DND-41 (cell line): ENCODE measurements around the gene WDR59.

Experiments used
- ATAC-seq: fragments of 200-7000 bp; cut with Tn5 transposase; 3 replicates; pipeline ENCODE4 v1.9.1; 2021; ENCODE audit warnings: low read depth; ENCODE audit not compliant: insufficient read depth
- DNase-seq: peaks from one replicate; pipeline ENCODE4 v3.0.0-alpha.2; 2020
- H2AFZ ChIP-seq: 2 replicates; pipeline ENCODE4 v1.6.0; 2012; ENCODE audit warnings: low read depth, low read length
- H3K27ac ChIP-seq: 2 replicates; pipeline ENCODE4 v1.5.1; 2012; ENCODE audit warnings: low read length, inconsistent platforms
- H3K27me3 ChIP-seq: fragments of 200-600 bp; sonication (generic); 2 replicates; pipeline ENCODE4 v1.6.0; 2012; ENCODE audit warnings: low read length, mild to moderate bottlenecking, inconsistent platforms; ENCODE audit not compliant: insufficient read depth, poor library complexity
- H3K36me3 ChIP-seq: 2 replicates; pipeline ENCODE4 v1.5.1; 2012; ENCODE audit warnings: low read length, inconsistent platforms; ENCODE audit not compliant: insufficient read depth
- H3K4me1 ChIP-seq: 2 replicates; pipeline ENCODE4 v1.5.1; 2012; ENCODE audit warnings: mild to moderate bottlenecking, low read length; ENCODE audit not compliant: insufficient read depth
- H3K4me2 ChIP-seq: 2 replicates; pipeline ENCODE4 v1.6.0; 2012; ENCODE audit warnings: mild to moderate bottlenecking, moderate library complexity, low read length, inconsistent platforms; ENCODE audit not compliant: insufficient read depth
- H3K4me3 ChIP-seq, 2 experiments: fragments of 200-600 bp in 1 of 2; shearing (Covaris generic) in 1 of 2; 2 replicates each; pipeline ENCODE4 v1.5.1; 2012 to 2016; ENCODE audit warnings: inconsistent platforms in 2 of 2, low read length in 2 of 2, mild to moderate bottlenecking in 2 of 2, low read depth in 1 of 2, moderate library complexity in 1 of 2
- H3K79me2 ChIP-seq: 2 replicates; pipeline ENCODE4 v1.6.0; 2012; ENCODE audit warnings: low read length, inconsistent platforms; ENCODE audit not compliant: insufficient read depth
- H3K9ac ChIP-seq: 2 replicates; pipeline ENCODE4 v1.6.0; 2012; ENCODE audit warnings: low read depth, mild to moderate bottlenecking, inconsistent platforms, low read length, moderate library complexity
- H3K9me3 ChIP-seq: 2 replicates; pipeline ENCODE4 v1.5.1; 2012; ENCODE audit warnings: low read length, moderate library complexity, mild to moderate bottlenecking, inconsistent platforms; ENCODE audit not compliant: insufficient read depth, severe bottlenecking
- H4K20me1 ChIP-seq: 2 replicates; pipeline ENCODE4 v1.6.0; 2012; ENCODE audit warnings: low read length; ENCODE audit not compliant: insufficient read depth
- TF ChIP-seq, protein P1 (sequence below): IDR thresholded peaks from 2 replicates; pipeline ENCODE4 v1.5.1; 2012; ENCODE audit warnings: borderline replicate concordance, low read length, moderate library complexity, mild to moderate bottlenecking; ENCODE audit not compliant: poor library complexity, severe bottlenecking; ENCODE audit errors: extremely low read depth

Gene WDR59

DNA sequence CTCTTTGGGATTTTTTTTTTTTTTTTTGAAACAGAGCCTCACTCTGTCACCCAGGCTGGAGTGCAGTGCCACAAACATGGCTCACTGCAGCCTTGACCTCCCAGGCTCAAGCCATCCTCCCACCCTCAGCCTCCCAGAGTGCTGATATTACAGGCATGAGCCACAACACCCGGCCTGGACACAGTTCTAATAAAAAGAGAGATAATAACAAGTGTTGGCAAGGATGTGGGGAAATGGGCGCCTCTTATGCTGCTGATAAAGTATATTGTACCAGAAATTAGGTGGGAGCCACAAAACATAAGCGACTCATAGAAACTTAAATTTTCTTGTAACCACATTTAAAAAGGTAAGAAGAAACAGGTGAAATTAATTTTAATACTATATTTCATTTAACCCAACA lies 159.9 kb downstream of the WDR59 start:
- H3K4me2 ChIP-seq, result no peak overlapping the region
- no peak overlapping the region for H3K9ac ChIP-seq
- H4K20me1 ChIP-seq, result no peaks in the 10 kb centered on the region
- peaks cover 3% of the 10 kb centered on the region for H3K9me3 ChIP-seq
- H3K27me3 ChIP-seq, result no peaks in the 10 kb centered on the region
- H3K4me3 ChIP-seq, result no peak overlapping the region
- TF ChIP-seq, protein P1, sequence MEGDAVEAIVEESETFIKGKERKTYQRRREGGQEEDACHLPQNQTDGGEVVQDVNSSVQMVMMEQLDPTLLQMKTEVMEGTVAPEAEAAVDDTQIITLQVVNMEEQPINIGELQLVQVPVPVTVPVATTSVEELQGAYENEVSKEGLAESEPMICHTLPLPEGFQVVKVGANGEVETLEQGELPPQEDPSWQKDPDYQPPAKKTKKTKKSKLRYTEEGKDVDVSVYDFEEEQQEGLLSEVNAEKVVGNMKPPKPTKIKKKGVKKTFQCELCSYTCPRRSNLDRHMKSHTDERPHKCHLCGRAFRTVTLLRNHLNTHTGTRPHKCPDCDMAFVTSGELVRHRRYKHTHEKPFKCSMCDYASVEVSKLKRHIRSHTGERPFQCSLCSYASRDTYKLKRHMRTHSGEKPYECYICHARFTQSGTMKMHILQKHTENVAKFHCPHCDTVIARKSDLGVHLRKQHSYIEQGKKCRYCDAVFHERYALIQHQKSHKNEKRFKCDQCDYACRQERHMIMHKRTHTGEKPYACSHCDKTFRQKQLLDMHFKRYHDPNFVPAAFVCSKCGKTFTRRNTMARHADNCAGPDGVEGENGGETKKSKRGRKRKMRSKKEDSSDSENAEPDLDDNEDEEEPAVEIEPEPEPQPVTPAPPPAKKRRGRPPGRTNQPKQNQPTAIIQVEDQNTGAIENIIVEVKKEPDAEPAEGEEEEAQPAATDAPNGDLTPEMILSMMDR, result no peak
- no peak overlapping the region for H2AFZ ChIP-seq
- no peaks in the 10 kb centered on the region for H3K79me2 ChIP-seq
- H3K36me3 ChIP-seq, result no peaks in the 10 kb centered on the region
- ATAC-seq (no peak), DNase-seq (no peak)
- no peak overlapping the region for H3K27ac ChIP-seq
- no peaks in the 10 kb centered on the region for H3K4me1 ChIP-seq
